ENCODE measurements around the gene GABPB2. TPM values are rescaled to one million over a fixed set of nuclear protein-coding genes. Genes with fewer than 3 reads are reported as not detected.

GABPB2 gene
- 7.7 and 9.2 TPM in 2 replicates for total RNA-seq

GRCh38 chr1:151070474-151071276 is at the start of gene GABPB2:
GABPB2 (plus strand) TSS chr1:151070761; CDS start chr1:151088190, 17,429 bp downstream.

GRCh38 chr1:151036356-151036755 is 34.2 kb upstream of the GABPB2 start, which contains the start of gene BNIPL:
BNIPL (plus strand) TSS chr1:151036586; CDS start chr1:151036726, 140 bp downstream.

GRCh38 chr1:151047591-151047924 is 23.0 kb upstream of the GABPB2 start, which contains the start of gene C1orf56:
C1orf56 (plus strand) TSS chr1:151047751; CDS start chr1:151047848, 97 bp downstream.

GRCh38 chr1:151059109-151060006 is 11.2 kb upstream of the GABPB2 start, which contains the start of gene CDC42SE1:
CDC42SE1 (minus strand) TSS chr1:151059622; CDS start chr1:151055730, 3,892 bp downstream.

GRCh38 chr1:151060007-151060656 is 10.4 kb upstream of the GABPB2 start, which contains the start of gene MLLT11:
MLLT11 (plus strand) TSS chr1:151060397; CDS start chr1:151067225, 6,828 bp downstream.

GRCh38 chr1:151146412-151147131 is 76.0 kb downstream of the GABPB2 start, which contains the start of gene SEMA6C:
SEMA6C (minus strand) TSS chr1:151146631; CDS start chr1:151142621, 4,010 bp downstream.

GRCh38 chr1:151156515-151156819 is 85.9 kb downstream of the GABPB2 start, which contains the start of gene TNFAIP8L2:
TNFAIP8L2 (plus strand) TSS chr1:151156649; CDS start chr1:151158698, 2,049 bp downstream.

GRCh38 chr1:151165738-151166504 is 95.4 kb downstream of the GABPB2 start, which contains the start of the genes LYSMD1 and SCNM1:
LYSMD1 (minus strand) TSS chr1:151165902; CDS start chr1:151165258, 644 bp downstream.
SCNM1 (plus strand) TSS chr1:151166144; CDS start chr1:151166153, 9 bp downstream.

Other genes starting within 250 kb of the GABPB2 start
- gene ARNT, start 194.2 kb upstream of the GABPB2 start, total RNA-seq: 16.7 and 19.4 TPM in 2 replicates
- not detected in 2 replicates for gene CTXND2, start 183.6 kb upstream of the GABPB2 start, total RNA-seq
- gene SETDB1, start 144.4 kb upstream of the GABPB2 start, total RNA-seq: 18.8 and 28.3 TPM in 2 replicates
- gene CERS2, start 95.9 kb upstream of the GABPB2 start, total RNA-seq: 111 and 112 TPM in 2 replicates
- gene ANXA9, start 88.5 kb upstream of the GABPB2 start, total RNA-seq: 0.31 and 0.61 TPM in 2 replicates
- 8.8 and 12.7 TPM in 2 replicates for gene MINDY1, start 63.9 kb upstream of the GABPB2 start, total RNA-seq
- gene PRUNE1, start 62.3 kb upstream of the GABPB2 start, total RNA-seq: 11.5 and 18.2 TPM in 2 replicates
- gene BNIPL, start 34.2 kb upstream of the GABPB2 start, total RNA-seq: 1.2 and 7.6 TPM in 2 replicates
- 0.94 and 1.7 TPM in 2 replicates for gene C1orf56, start 23.0 kb upstream of the GABPB2 start, total RNA-seq
- gene CDC42SE1, start 11.1 kb upstream of the GABPB2 start, total RNA-seq: 87.9 and 97.3 TPM in 2 replicates
- gene MLLT11, start 10.4 kb upstream of the GABPB2 start, total RNA-seq: 9.3 and 9.6 TPM in 2 replicates
- gene SEMA6C, start 75.9 kb downstream of the GABPB2 start, total RNA-seq: 0.47 and 0.84 TPM in 2 replicates
- not detected in 2 replicates for gene TNFAIP8L2, start 85.9 kb downstream of the GABPB2 start, total RNA-seq
- 6.0 and 6.5 TPM in 2 replicates for gene LYSMD1, start 95.1 kb downstream of the GABPB2 start, total RNA-seq
- 23.0 and 39.4 TPM in 2 replicates for gene SCNM1, start 95.4 kb downstream of the GABPB2 start, total RNA-seq
- gene TMOD4, start 105.2 kb downstream of the GABPB2 start, total RNA-seq: 1.2 TPM in 1 of 2 replicates, not detected in the other
- 43.2 and 55.1 TPM in 2 replicates for gene VPS72, start 119.4 kb downstream of the GABPB2 start, total RNA-seq
- gene PIP5K1A, start 127.8 kb downstream of the GABPB2 start, total RNA-seq: 40.2 and 48.3 TPM in 2 replicates
- 121 and 161 TPM in 2 replicates for gene PSMD4, start 184.0 kb downstream of the GABPB2 start, total RNA-seq
- gene ZNF687, start 211.5 kb downstream of the GABPB2 start, total RNA-seq: 13.3 and 14.2 TPM in 2 replicates

All from hair follicular keratinocyte (primary cell).